ENCODE results near the gene ME2. TPM values are rescaled to one million over a fixed set of nuclear protein-coding genes. Genes with fewer than 3 reads are reported as not detected.

Gene ME2
- total and polyA plus RNA-seq, 8 donors: 16.6 to 100 (median 58.5) TPM

- TF ChIP-seq POLR2AphosphoS5 (IDR thresholded peaks at IDR 0.05) (no peak), POLR2A (IDR thresholded peaks at IDR 0.05) (no peak), EP300 (IDR thresholded peaks at IDR 0.05) (no peak)
- TF ChIP-seq, protein P1, sequence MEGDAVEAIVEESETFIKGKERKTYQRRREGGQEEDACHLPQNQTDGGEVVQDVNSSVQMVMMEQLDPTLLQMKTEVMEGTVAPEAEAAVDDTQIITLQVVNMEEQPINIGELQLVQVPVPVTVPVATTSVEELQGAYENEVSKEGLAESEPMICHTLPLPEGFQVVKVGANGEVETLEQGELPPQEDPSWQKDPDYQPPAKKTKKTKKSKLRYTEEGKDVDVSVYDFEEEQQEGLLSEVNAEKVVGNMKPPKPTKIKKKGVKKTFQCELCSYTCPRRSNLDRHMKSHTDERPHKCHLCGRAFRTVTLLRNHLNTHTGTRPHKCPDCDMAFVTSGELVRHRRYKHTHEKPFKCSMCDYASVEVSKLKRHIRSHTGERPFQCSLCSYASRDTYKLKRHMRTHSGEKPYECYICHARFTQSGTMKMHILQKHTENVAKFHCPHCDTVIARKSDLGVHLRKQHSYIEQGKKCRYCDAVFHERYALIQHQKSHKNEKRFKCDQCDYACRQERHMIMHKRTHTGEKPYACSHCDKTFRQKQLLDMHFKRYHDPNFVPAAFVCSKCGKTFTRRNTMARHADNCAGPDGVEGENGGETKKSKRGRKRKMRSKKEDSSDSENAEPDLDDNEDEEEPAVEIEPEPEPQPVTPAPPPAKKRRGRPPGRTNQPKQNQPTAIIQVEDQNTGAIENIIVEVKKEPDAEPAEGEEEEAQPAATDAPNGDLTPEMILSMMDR (IDR thresholded peaks at IDR 0.05): no peak
- H3K27me3 ChIP-seq: no peaks in the 10 kb centered on the region
- no peak overlapping the region for H3K4me3 ChIP-seq
- H3K9me3 ChIP-seq: no peaks in the 10 kb centered on the region
- intact Hi-C loops (cut with DNase I; ENCODE audit: low total_unique reads): no loop called here
- WGBS, 5 donors: 90 to 97% (median 93%) methylated on average over 6 of the region's 6 CpGs
- no peaks in the 10 kb centered on the region for H3K4me1 ChIP-seq
- peaks cover 0 to 51% (median 37%) of the 10 kb centered on the region in 4 donors for H3K36me3 ChIP-seq
- H3K27ac ChIP-seq: no peak overlapping the region
- no peak for DNase-seq
These were observed 55.8 kb downstream of the ME2 start for GRCh38 chr18:50934545-50935211.

DNA sequence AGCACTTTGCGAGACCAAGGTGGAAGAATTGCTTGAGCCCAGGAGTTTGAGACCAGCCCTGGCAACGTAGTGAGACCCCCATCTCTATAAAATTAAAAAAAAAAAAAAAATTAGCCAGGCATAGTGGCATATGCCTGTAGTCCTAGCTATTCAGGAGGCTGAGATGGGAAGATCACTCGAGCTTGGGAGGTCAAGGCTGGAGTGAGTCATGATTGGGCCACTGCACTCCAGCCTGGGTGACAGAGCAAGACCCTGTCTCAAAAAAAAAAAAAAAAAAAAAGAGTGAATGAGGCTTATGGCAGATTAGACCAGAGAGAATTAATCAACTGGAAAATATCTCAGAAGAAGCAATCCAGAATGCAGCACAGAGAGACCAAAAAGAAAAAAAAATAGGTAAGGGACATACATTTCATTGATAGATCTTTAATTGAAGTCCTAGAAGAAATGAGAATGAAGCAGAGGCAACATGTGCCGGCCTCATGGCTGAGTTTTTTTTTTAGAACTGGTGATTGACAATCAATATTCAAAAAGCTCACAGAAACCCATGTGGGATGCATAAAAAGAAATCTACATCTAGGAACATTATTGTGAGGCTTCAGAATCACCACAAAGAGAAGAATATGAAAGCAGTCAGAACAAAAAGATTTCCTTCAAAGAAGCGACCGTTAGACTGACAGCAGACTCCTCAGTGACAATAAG, 56.7 kb downstream of the ME2 start:
- Histone ChIP-seq H3K27ac (no peak overlapping the region), H3K4me3 (no peak overlapping the region), H3K27me3 (no peaks in the 10 kb centered on the region), H3K9me3 (no peaks in the 10 kb centered on the region), H3K36me3 (peaks cover 4 to 60% (median 44%) of the 10 kb centered on the region in 4 donors), H3K4me1 (no peaks in the 10 kb centered on the region)
- intact Hi-C loops (cut with DNase I; ENCODE audit: low total_unique reads): no loop called here
- DNase-seq: no peak
- WGBS, 5 donors: 90 to 98% (median 96%) methylated on average over 6 of the region's 6 CpGs
- TF ChIP-seq EP300 (IDR thresholded peaks at IDR 0.05): no peak
- TF ChIP-seq POLR2A (IDR thresholded peaks at IDR 0.05): no peak
- no peak for TF ChIP-seq POLR2AphosphoS5 (IDR thresholded peaks at IDR 0.05)
- TF ChIP-seq, protein P1 (IDR thresholded peaks at IDR 0.05): no peak

- peaks cover 4 to 66% (median 50%) of the 10 kb centered on the region in 4 donors for H3K36me3 ChIP-seq
- no peaks in the 10 kb centered on the region for H3K9me3 ChIP-seq
- no peak for DNase-seq
- intact Hi-C loops (cut with DNase I; ENCODE audit: low total_unique reads): no loop called here
- TF ChIP-seq EP300 (IDR thresholded peaks at IDR 0.05) (no peak), POLR2A (IDR thresholded peaks at IDR 0.05) (no peak), POLR2AphosphoS5 (IDR thresholded peaks at IDR 0.05) (no peak)
- TF ChIP-seq, protein P1 (IDR thresholded peaks at IDR 0.05): no peak
- no peak overlapping the region for H3K4me3 ChIP-seq
- no peaks in the 10 kb centered on the region for H3K27me3 ChIP-seq
- H3K4me1 ChIP-seq: no peaks in the 10 kb centered on the region
- H3K27ac ChIP-seq: no peak overlapping the region
- 73 to 100% (median 93%) methylated on average over 1 of the region's 1 CpG for WGBS, 5 donors
These were observed 58.3 kb downstream of the ME2 start for GRCh38 chr18:50937183-50937582.

GRCh38 chr18:50938912-50939311, 60.0 kb downstream of the ME2 start:
- no peaks in the 10 kb centered on the region for H3K27me3 ChIP-seq
- no peak for DNase-seq
- 92 to 100% (median 96%) methylated on average over 2 of the region's 2 CpGs for WGBS, 5 donors
- H3K36me3 ChIP-seq: peaks cover 4 to 58% (median 44%) of the 10 kb centered on the region in 4 donors
- no peak overlapping the region for H3K4me3 ChIP-seq
- H3K27ac ChIP-seq: no peak overlapping the region
- no peaks in the 10 kb centered on the region for H3K4me1 ChIP-seq
- no peaks in the 10 kb centered on the region for H3K9me3 ChIP-seq
- intact Hi-C loops (cut with DNase I; ENCODE audit: low total_unique reads): no loop called here
- TF ChIP-seq, protein P1 (IDR thresholded peaks at IDR 0.05): no peak
- TF ChIP-seq EP300 (IDR thresholded peaks at IDR 0.05) (no peak), POLR2AphosphoS5 (IDR thresholded peaks at IDR 0.05) (no peak), POLR2A (IDR thresholded peaks at IDR 0.05) (no peak)

All from stomach (tissue), 9 donors.